Gastroesophageal sphincter (tissue), 3 donors: ENCODE results near the gene ALLC.
"Not testable (repeated sequence)": the region's sequence is repeated elsewhere in the genome, so short reads cannot be mapped to it uniquely, and the experiment has no call there.

Experiments
- POLR2A ChIP-seq, 2 donors: fragments of 450-650 bp; IDR thresholded peaks; one replicate each; pipeline ENCODE4 v1.6.1; 2017; ENCODE audit warnings: antibody characterized with exemption in 2 of 2, mild to moderate bottlenecking in 2 of 2, moderate library complexity in 1 of 2
- TF ChIP-seq, protein P1 (sequence below), 4 experiments: fragments of 200-600 bp in 2 of 4; fragments of 450-650 bp in 2 of 4; sonication (generic) in 1 of 4; IDR thresholded peaks; one replicate each; pipeline ENCODE4 v1.5.1; 2017 to 2019; ENCODE audit warnings: antibody characterized with exemption in 4 of 4, mild to moderate bottlenecking in 2 of 4, moderate library complexity in 2 of 4

DNA sequence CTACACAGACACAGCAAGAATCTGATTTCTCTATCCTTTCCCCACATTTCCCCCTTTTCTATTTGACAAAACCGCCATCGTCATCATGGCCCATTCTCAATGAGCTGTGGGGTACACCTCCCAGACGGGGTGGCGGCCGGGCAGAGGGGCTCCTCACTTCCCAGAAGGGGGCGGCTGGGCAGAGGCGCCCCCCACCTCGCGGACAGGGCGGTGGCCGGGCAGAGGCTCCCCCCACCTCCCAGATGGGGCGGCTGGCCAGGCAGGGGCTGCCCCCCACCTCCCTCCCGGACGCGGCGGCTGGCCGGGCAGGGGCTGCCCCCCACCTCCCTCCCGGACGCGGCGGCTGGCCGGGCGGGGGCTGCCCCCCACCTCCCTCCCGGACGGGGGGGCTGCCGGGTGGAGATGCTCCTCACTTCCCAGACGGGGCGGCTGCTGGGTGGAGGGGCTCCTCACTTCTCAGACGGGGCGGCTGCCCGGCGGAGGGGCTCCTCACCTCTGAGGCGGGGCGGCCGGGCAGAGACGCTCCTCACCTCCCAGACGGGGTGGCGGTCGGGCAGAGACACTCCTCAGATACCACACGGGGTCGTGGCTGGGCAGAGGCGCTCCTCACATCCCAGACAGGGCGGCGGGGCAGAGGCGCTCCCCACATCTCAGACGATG, 42.3 kb upstream of the ALLC start:
- not testable (repeated sequence) for TF ChIP-seq POLR2A (IDR thresholded peaks at IDR 0.05)
- TF ChIP-seq, protein P1, sequence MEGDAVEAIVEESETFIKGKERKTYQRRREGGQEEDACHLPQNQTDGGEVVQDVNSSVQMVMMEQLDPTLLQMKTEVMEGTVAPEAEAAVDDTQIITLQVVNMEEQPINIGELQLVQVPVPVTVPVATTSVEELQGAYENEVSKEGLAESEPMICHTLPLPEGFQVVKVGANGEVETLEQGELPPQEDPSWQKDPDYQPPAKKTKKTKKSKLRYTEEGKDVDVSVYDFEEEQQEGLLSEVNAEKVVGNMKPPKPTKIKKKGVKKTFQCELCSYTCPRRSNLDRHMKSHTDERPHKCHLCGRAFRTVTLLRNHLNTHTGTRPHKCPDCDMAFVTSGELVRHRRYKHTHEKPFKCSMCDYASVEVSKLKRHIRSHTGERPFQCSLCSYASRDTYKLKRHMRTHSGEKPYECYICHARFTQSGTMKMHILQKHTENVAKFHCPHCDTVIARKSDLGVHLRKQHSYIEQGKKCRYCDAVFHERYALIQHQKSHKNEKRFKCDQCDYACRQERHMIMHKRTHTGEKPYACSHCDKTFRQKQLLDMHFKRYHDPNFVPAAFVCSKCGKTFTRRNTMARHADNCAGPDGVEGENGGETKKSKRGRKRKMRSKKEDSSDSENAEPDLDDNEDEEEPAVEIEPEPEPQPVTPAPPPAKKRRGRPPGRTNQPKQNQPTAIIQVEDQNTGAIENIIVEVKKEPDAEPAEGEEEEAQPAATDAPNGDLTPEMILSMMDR (IDR thresholded peaks at IDR 0.05): not testable (repeated sequence)
